T-helper 1 cell treated with Interleukin-12 subunit alpha and Interleukin-12 subunit beta and Interleukin-4 antibody, amounts not matched to agents 30 ng/mL and 1 ng/mL, for 36 hours (primary cell): Measurements from ENCODE around the gene MAGOHB. TPM values are rescaled to one million over a fixed set of nuclear protein-coding genes. Genes with fewer than 3 reads are reported as not detected.
"Not testable (repeated sequence)": the region's sequence is repeated elsewhere in the genome, so short reads cannot be mapped to it uniquely, and the experiment has no call there.

Experiments used
- intact Hi-C: fragments of 100-400 bp; cut with micrococcal nuclease; formaldehyde crosslinking; loops from one replicate; pipeline ENCODE4 v1.15.1; 2024
- total RNA-seq: library from RNA; stranded (reverse); gene quantifications from 2 replicates; pipeline ENCODE4 v1.2.3, GENCODE V29; 2022

Gene MAGOHB
- total RNA-seq: 47.7 and 52.7 TPM in 2 replicates

DNA sequence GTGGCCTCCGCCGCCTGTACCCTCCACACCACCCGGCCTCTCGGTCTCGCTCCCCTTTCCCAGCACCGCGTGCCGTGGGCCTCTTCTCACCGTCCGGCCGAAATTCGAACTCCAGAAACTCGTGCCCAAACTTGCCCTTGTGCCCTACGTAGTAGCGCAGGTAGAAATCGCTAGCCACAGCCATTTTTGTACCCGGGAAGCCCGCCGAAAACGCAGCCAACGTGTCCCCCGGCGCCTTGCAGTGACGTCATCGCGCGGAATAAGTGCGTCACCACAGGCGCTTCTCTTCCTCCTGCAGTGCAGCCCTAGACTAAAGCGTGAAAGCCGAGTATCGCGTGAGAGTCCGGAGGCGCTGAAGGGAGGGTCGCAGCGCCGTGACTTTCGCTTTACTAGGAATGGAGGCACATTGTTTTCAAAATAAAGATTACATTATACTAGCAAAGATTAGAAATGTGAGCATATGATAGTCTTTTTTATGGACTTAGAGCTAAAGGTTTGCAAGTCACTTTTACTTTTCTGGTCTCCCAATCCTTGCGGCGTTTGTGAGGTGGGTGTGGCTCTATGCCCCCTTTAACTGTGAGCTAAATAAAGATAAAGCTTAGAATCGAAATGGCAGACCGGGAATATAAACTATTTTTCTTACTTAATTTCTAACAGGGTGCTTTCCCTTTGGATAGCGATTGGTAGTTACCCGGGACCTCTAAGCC lies at the start of gene MAGOHB:
Gene MAGOHB, minus strand, starts transcription at position 261 of the 707 bp plus-strand sequence. Its CDS starts 77 bp downstream, at position 184.
- intact Hi-C loops: loop anchor here (1.0 to 10.0 kb wide), 14 partner anchors 61 to 1035 kb away; partner anchors contain the start of genes CLEC2B, ETV6, GABARAPL1 and PRR4

GRCh38 chr12:10661338-10661737 lies 47.9 kb upstream of the MAGOHB start:
- intact Hi-C loops: no loop called here

- intact Hi-C loops: no loop called here
Observed at GRCh38 chr12:10654003-10654402, 40.6 kb upstream of the MAGOHB start.

GRCh38 chr12:10652192-10652591 lies 38.8 kb upstream of the MAGOHB start:
- intact Hi-C loops: no loop called here

DNA sequence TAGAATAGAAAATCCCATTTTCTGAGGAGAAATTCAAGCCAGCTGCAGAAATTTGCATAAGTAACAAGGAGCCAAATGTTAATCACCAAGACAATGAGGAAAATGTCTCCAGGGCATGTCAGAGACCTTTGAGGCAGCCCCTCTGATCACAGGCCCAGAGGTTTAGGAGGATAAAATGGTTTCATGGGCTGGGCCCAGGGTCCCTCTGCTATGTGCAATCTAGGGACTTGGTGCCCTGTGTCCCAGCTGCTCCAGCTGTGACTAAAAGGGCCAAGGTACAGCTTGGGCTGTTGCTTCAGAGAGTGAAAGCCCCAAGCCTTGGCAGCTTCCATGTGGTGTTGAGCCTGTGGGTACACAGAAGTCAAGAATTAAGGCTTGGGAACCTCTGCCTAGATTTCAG lies 33.2 kb upstream of the MAGOHB start:
- intact Hi-C loops: not testable (repeated sequence)

- intact Hi-C loops: no loop called here
Observed at GRCh38 chr12:10645910-10646309, 32.5 kb upstream of the MAGOHB start.

DNA sequence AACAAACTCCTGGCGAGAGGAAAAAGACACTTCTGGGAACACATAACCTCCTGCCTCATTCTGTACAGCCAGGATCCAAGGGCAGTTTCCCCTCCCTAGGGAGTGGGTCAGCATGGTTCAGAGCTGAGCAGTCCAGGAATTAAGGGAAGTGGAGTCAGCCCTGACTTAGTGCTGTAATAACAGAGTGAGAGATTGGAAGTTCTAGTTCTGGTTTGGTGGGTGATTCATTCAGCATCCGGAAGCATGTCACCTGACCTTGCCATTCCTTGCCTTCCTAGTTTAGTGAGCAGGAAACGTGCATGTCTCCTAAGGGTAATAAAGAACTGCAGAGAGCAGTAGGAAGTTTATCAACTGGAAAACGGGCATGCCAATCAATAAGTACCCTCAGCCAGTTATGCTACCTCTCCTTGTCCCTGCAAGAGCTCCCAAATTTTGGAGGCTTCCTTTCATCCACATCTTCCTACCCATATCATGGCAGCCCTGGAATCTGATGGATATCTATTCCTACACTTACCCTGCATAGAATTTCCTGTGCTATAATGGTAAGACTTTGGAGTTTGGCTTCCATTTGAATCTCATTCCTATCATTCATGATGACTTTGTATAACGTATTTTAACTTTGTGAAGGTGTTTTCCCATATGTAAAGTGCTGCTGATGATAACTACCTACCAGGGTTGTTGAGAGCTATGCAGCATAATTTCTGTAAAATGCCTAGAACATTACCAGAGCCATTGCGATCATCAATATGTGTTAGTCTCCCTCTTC lies 28.5 kb upstream of the MAGOHB start:
- intact Hi-C loops: no loop called here

DNA sequence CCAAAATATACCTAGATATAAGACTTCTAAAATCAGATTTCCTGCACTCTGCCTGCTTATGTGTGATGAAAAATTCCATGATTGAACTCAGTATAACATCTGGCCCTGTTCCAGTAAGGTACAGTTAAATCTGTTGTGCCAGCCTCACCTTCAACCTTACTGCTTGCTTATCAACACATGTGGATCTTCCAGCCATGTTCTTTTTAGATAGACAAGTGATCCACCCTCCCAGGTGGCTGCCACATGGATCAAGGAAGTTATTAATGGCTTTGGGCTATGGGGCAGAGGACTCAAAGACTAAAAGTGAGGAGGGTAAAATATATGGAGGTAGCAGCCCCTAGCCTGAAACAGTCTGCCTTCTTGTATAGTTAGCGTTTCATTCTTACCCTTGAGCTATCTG lies 25.3 kb upstream of the MAGOHB start:
- intact Hi-C loops: no loop called here

GRCh38 chr12:10636611-10637010 lies 23.2 kb upstream of the MAGOHB start:
- intact Hi-C loops: no loop called here

DNA sequence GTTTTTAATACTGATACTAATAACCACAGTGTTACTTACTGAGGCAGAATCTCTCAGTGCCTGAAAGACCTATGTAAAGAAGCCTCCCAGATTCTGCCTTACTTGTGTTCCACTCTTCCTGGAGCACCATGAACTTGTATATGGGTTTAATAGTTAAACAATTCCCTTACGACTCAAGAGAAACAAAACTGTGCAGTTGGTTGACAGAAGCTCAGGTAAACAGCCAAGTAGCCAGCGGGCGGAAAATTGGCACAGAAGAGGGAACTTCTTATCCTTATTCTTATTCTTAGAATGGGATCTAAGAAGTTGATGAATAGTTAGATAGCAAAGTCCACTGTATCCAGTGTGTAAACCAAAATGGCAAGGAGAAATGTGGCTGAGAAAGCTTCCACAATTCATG lies 22.7 kb upstream of the MAGOHB start:
- intact Hi-C loops: no loop called here

GRCh38 chr12:10635306-10635705 lies 21.9 kb upstream of the MAGOHB start:
- intact Hi-C loops: no loop called here

DNA sequence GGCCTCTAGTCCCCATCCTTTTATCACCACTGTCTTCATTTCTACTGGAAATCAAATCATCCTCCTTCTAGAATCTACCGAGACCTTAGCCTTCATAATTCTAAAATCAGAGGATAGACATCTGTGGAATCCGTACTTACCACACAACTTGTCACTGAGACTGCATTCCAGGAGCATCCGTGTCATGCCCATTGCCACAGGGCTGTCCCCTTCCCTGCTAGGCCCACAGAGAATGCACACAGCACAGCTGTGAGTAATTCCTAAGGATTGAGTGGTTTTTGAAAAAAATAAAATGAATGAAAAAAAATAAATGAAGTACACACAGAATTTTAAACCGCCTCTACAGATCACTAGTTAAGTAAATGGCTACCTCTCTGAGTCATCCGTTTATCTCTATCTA lies 21.0 kb upstream of the MAGOHB start:
- intact Hi-C loops: no loop called here

DNA sequence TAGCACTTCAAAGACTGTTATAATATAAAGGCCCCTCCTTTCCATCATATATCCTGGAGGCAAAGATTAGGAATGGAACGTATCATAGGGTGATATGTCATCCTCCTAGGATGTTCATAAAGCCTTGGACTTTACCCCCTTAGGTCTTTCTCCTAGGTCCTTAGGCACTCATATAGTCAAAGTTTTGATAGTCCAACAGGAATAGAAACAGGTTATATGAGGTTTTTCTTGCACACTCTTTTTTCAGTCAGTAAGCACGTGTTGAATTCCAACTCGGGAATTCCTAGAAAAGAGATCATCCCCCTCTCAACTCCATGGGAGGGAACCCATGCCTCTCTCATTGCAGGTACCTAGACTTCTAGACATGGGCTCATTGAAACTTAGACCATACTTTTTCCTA lies 20.1 kb upstream of the MAGOHB start:
- intact Hi-C loops: no loop called here

DNA sequence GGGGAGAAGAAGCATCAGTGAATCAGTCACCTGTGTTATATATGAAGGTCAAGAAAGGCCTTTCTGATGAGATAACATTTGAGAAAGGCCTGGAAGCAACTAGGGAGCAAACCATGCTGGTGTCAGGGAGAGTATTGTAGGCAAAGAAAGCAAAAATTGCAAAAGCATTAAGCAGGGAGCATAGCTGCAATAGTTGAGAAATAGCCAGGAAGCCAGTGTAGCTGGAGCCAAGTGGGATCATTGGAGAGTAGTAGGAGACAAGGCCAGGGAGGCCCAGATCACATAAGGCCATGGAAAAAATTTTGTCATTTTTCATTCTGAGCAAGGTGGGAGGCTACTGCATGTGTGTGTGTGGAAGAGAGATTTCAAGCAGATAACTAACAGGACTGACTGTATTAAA lies 18.8 kb upstream of the MAGOHB start:
- intact Hi-C loops: no loop called here

GRCh38 chr12:10624605-10625004 lies 11.2 kb upstream of the MAGOHB start:
- intact Hi-C loops: no loop called here

GRCh38 chr12:10623131-10623530 lies 9.7 kb upstream of the MAGOHB start:
- intact Hi-C loops: no loop called here

GRCh38 chr12:10621278-10621677 lies 7.9 kb upstream of the MAGOHB start:
- intact Hi-C loops: no loop called here

- intact Hi-C loops: no loop called here
Observed at GRCh38 chr12:10620078-10620779, 6.8 kb upstream of the MAGOHB start.

DNA sequence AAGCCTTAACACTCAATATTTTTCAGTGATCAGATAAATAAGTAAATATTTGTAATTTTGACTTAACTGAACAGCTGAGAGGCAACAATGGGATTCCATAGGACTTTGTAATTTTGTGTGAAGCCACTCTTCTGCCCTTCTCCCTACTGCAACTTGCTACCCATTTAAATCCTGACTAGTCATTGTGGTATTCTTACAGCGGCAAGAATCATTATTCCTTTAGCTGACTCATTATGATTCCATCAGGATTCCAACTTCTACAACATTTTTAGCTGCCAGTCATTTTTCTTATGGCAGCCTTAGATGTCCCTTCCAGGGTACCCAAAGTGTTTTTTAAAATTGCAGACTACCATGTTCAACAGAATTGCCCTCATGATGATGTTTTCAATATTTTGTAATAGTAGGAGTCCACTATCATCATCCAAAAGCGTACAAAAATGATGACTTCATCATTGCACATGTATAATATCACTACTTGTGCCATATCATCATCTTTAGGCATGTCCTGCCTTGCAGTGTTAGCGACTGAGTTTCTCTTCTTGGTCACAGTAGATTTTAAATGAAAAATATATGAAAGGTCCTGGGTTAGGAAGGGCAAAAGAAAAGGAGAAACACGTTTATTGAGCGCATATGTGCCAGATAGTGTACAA lies 5.1 kb upstream of the MAGOHB start:
- intact Hi-C loops: loop anchor here (10.0 kb wide), 1 partner anchor 674 kb away; no protein-coding TSS in a partner anchor

DNA sequence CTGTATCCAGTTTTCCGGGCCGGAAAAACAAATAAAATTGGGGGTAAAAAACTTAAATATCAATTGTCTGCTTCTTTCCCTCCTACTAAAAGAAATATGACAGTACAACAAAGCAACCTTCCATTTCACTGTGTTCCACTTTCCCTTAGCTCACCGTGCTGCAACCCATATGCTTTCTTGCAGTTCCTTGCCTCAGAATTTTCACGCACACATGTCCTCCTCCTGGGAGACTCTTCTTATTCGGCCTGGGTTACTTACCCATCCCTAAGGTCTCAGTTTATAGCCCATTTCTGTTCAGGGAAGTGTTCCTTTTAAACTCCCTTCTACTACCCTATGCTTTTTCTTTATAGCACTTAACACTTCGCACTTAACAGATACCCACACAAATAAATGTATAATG lies 4.5 kb upstream of the MAGOHB start:
- intact Hi-C loops: loop anchor here (10.0 kb wide), 1 partner anchor 673 kb away; no protein-coding TSS in a partner anchor

DNA sequence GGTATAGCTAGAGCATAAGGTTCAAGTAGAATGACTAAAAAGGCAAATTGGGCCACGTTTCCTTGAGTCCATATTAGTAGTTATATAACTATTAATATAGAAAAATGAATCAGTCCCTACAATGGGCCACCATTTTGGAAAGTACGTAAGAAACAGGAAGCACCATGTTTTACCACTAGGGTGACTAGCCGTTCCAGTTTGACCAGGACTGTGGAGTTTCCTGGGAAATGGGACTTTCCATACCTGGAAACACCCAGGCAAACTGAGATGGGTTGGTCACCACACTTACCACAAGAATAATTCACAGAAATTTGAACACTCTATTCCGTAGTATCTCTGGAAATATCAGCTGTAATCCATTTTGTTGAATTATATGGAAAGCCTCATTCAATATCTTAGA lies 2.1 kb upstream of the MAGOHB start:
- intact Hi-C loops: loop anchor here (10.0 kb wide), 1 partner anchor 671 kb away; no protein-coding TSS in a partner anchor
